ENCODE data around the gene KLC1.

GRCh38 chr14:103711516-103712431 is 82.8 kb downstream of the KLC1 start:
- TF ChIP-seq EZH2 (IDR thresholded peaks at IDR 0.05) (no peak), POLR2AphosphoS5 (IDR thresholded peaks at IDR 0.05; ENCODE audit: borderline replicate concordance, low read depth, low read length) (peak; percentile 38)

Measured in SK-N-MC (cell line).